HEK293 (cell line): ENCODE measurements around the gene ZNF367.
"Not testable (repeated sequence)": the region's sequence is repeated elsewhere in the genome, so short reads cannot be mapped to it uniquely, and the experiment has no call there.

Source experiments
- CTCF ChIA-PET: fragments of 350-600 bp; formaldehyde crosslinking; extraction: SDS; loops from one replicate; lab custom pipeline; 2021; ENCODE audit warnings: antibody characterized with exemption; lab: Yijun Ruan, JAX
- POLR2A ChIA-PET: fragments of 300-600 bp; formaldehyde crosslinking; extraction: SDS; loops from one replicate; lab custom pipeline; 2020; ENCODE audit warnings: antibody characterized with exemption, inconsistent platforms; lab: Yijun Ruan, JAX
- H3K27ac ChIP-seq: fragments of 200-500 bp; sonication (Bioruptor generic); 2 replicates; pipeline ENCODE4 v1.5.1; 2014; ENCODE audit warnings: low read depth, low read length, control low read depth, inconsistent platforms; ENCODE audit errors: extremely low read depth
- H3K36me3 ChIP-seq, 2 experiments: fragments of 200-500 bp in 1 of 2; sonication (Bioruptor generic) in 1 of 2; 1 replicate in 1 of 2; 2 replicates in 1 of 2; pipeline ENCODE4 v1.5.1; 2014 to 2017; ENCODE audit warnings: inconsistent platforms in 2 of 2, low read length in 2 of 2; ENCODE audit not compliant: control insufficient read depth in 2 of 2, insufficient read depth in 1 of 2
- H3K4me1 ChIP-seq: fragments of 200-500 bp; sonication (Bioruptor generic); 2 replicates; pipeline ENCODE4 v1.5.1; 2014; ENCODE audit warnings: mild to moderate bottlenecking, low read length, inconsistent platforms; ENCODE audit not compliant: control insufficient read depth, insufficient read depth
- H3K4me3 ChIP-seq: 2 replicates; pipeline ENCODE4 v1.5.1; 2011; ENCODE audit warnings: low read depth, mild to moderate bottlenecking, control low read depth, low read length, moderate library complexity
- H3K9me3 ChIP-seq: fragments of 200-500 bp; sonication (Bioruptor generic); 2 replicates; pipeline ENCODE4 v1.5.1; 2014; ENCODE audit warnings: low read depth, low read length, inconsistent platforms; ENCODE audit not compliant: control insufficient read depth, insufficient read depth
- HOXC10 ChIP-seq: sonication (generic); formaldehyde crosslinking; IDR thresholded peaks from 2 replicates; pipeline ENCODE4 v1.8.1; 2023; ENCODE audit warnings: mild to moderate bottlenecking, missing genetic modification reagents
- MZF1 ChIP-seq: fragments of 450-650 bp; formaldehyde crosslinking; IDR thresholded peaks from 2 replicates; pipeline ENCODE4 v1.5.1; 2017; ENCODE audit warnings: missing biosample characterization, missing genetic modification characterization, borderline replicate concordance
- ZEB2 ChIP-seq: fragments of 450-650 bp; formaldehyde crosslinking; IDR thresholded peaks from 2 replicates; pipeline ENCODE4 v1.5.1; 2016; ENCODE audit warnings: missing biosample characterization, missing genetic modification characterization
- ZNF132 ChIP-seq: fragments of 450-650 bp; formaldehyde crosslinking; IDR thresholded peaks from 2 replicates; pipeline ENCODE4 v1.5.1; 2017; ENCODE audit warnings: missing biosample characterization, missing genetic modification characterization, borderline replicate concordance
- ZNF140 ChIP-seq: fragments of 450-650 bp; formaldehyde crosslinking; IDR thresholded peaks from 2 replicates; pipeline ENCODE4 v1.5.1; 2016; ENCODE audit warnings: missing biosample characterization, missing genetic modification characterization
- ZNF354C ChIP-seq: fragments of 450-650 bp; formaldehyde crosslinking; IDR thresholded peaks from 2 replicates; pipeline ENCODE4 v1.5.1; 2016; ENCODE audit warnings: missing biosample characterization, missing genetic modification characterization, low read depth, borderline replicate concordance
- ZNF37A ChIP-seq: fragments of 450-650 bp; IDR thresholded peaks from 2 replicates; pipeline ENCODE4 v1.5.1; 2018; ENCODE audit warnings: missing biosample characterization, missing genetic modification characterization
- ZNF394 ChIP-seq: fragments of 450-650 bp; formaldehyde crosslinking; IDR thresholded peaks from 2 replicates; pipeline ENCODE4 v1.5.1; 2016; ENCODE audit warnings: missing biosample characterization, missing genetic modification characterization, mild to moderate bottlenecking, moderate library complexity, borderline replicate concordance
- ZNF548 ChIP-seq: fragments of 450-650 bp; formaldehyde crosslinking; IDR thresholded peaks from 2 replicates; pipeline ENCODE4 v1.5.1; 2016; ENCODE audit warnings: missing biosample characterization, missing genetic modification characterization
- ZNF585B ChIP-seq: fragments of 450-650 bp; formaldehyde crosslinking; IDR thresholded peaks from 2 replicates; pipeline ENCODE4 v1.5.1; 2016; ENCODE audit warnings: missing biosample characterization, missing genetic modification characterization
- ZNF776 ChIP-seq: fragments of 450-650 bp; formaldehyde crosslinking; IDR thresholded peaks from 2 replicates; pipeline ENCODE4 v1.5.0; 2017; ENCODE audit warnings: missing biosample characterization, missing genetic modification characterization, borderline replicate concordance
- TF ChIP-seq, protein P1 (sequence below): fragments of 450-650 bp; formaldehyde crosslinking; IDR thresholded peaks from 2 replicates; pipeline ENCODE4 v1.5.1; 2017; ENCODE audit warnings: missing biosample characterization, mild to moderate bottlenecking, missing genetic modification characterization, moderate library complexity
- TF ChIP-seq, protein P2 (sequence below): fragments of 450-650 bp; formaldehyde crosslinking; IDR thresholded peaks from 2 replicates; pipeline ENCODE4 v1.5.1; 2016; ENCODE audit warnings: missing biosample characterization, missing genetic modification characterization

ZNF367 gene

DNA sequence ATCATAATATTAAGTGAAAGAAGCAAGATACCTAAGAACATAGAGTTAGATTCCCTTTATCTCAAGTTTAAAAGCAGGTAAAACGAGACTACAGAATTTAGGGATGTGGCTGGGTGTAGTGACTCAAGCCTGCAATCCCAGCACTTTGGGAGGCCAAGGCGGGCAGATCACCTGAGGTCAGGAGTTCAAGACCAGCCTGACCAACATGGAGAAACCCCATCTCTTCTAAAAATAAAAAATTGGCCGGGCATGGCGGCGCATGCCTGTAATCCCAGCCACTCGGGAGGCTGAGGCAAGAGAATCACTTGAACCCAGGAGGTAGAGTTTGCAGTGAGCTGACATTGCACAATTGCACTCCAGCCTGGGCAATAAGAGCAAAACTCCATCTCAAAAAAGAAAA is 56.1 kb downstream of the ZNF367 start:
- not testable (repeated sequence) for H3K27ac ChIP-seq, H3K4me1 ChIP-seq, H3K4me3 ChIP-seq, H3K9me3 ChIP-seq
- ChIA-PET POLR2A (interaction anchor here (0.6 kb wide), 1 partner anchor 268 kb away, joined by 3 read pairs; no protein-coding TSS in a partner anchor), CTCF (interaction anchor here (1.0 kb wide), 1 partner anchor 12 kb away, joined by 3 read pairs; no protein-coding TSS in a partner anchor)
- peaks cover 0 to 11% of the 10 kb centered on the region in 2 experiments; a peak in 2 of 3 replicates for H3K36me3 ChIP-seq

DNA sequence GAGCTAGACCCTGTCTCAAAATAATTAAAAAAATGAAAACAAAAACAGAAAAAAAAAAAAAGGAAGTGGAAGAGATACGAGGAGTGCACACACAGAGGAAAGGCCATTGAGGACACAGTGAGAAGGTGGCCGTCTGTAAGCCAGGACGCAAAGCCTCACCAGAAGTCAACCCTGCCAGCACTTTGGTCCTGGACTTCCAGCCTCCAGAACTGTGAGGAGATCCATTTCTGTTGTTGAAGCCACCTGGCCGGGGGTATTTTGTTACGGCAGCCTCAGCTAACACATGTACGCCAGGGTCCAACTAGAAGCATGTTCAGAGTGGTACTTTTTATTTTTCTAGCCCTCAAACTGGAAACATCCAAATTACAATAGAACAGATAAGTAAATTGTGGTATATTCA is 56.5 kb downstream of the ZNF367 start:
- POLR2A ChIA-PET, result no interaction called here
- Histone ChIP-seq H3K36me3 (peaks cover 0 to 11% of the 10 kb centered on the region in 2 experiments; a peak in 2 of 3 replicates), H3K9me3 (no peaks in the 10 kb centered on the region), H3K4me1 (no peaks in the 10 kb centered on the region), H3K27ac (no peak overlapping the region), H3K4me3 (no peak overlapping the region)
- CTCF ChIA-PET, result interaction anchor here (1.0 kb wide), 1 partner anchor 11 kb away, joined by 3 read pairs; no protein-coding TSS in a partner anchor
- TF ChIP-seq ZNF354C (tag by site-specific recombination), result no peak
- no peak for TF ChIP-seq ZNF140 (tag by site-specific recombination)
- TF ChIP-seq ZNF548, result peak; percentile 61; the same call in 1 of the 2 replicates

DNA sequence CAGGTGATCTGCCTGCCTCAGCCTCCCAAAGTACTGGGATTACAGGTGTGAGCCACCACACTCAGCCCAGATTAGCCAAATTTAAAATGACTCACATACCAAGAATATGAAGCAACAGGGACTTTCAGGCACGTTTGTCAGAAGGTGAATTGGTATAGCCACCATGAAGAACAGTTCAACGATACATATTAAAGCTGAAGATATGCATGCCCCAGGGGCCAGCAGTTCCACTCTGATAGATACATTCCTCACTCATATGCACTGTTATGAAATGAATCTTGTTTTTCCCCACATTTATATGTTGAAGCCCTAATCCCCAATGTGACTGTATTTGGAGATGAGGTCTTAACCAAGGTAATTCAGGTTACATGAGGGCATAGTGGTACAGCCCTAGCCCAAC is 57.2 kb downstream of the ZNF367 start:
- ChIA-PET POLR2A (no interaction called here), CTCF (no interaction called here)
- no peak for TF ChIP-seq ZNF394
- TF ChIP-seq ZNF585B (tag by site-specific recombination), result no peak
- TF ChIP-seq HOXC10, result no peak
- TF ChIP-seq ZNF548, result no peak
- TF ChIP-seq, protein P1, sequence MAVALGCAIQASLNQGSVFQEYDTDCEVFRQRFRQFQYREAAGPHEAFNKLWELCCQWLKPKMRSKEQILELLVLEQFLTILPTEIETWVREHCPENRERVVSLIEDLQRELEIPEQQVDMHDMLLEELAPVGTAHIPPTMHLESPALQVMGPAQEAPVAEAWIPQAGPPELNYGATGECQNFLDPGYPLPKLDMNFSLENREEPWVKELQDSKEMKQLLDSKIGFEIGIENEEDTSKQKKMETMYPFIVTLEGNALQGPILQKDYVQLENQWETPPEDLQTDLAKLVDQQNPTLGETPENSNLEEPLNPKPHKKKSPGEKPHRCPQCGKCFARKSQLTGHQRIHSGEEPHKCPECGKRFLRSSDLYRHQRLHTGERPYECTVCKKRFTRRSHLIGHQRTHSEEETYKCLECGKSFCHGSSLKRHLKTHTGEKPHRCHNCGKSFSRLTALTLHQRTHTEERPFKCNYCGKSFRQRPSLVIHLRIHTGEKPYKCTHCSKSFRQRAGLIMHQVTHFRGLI (tag by site-specific recombination), result no peak
- no peak for TF ChIP-seq MZF1 (tag by site-specific recombination)
- no peak for TF ChIP-seq ZEB2
- TF ChIP-seq, protein P2, sequence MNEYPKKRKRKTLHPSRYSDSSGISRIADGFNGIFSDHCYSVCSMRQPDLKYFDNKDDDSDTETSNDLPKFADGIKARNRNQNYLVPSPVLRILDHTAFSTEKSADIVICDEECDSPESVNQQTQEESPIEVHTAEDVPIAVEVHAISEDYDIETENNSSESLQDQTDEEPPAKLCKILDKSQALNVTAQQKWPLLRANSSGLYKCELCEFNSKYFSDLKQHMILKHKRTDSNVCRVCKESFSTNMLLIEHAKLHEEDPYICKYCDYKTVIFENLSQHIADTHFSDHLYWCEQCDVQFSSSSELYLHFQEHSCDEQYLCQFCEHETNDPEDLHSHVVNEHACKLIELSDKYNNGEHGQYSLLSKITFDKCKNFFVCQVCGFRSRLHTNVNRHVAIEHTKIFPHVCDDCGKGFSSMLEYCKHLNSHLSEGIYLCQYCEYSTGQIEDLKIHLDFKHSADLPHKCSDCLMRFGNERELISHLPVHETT (tag by site-specific recombination), result no peak
- no peak for TF ChIP-seq ZNF776 (tag by site-specific recombination)
- TF ChIP-seq ZNF132, result no peak
- TF ChIP-seq ZNF37A (tag by site-specific recombination), result no peak
- no peak overlapping the region for H3K27ac ChIP-seq
- peaks cover 0 to 11% of the 10 kb centered on the region in 2 experiments; a peak in 2 of 3 replicates for H3K36me3 ChIP-seq
- no peak overlapping the region for H3K4me3 ChIP-seq
- no peaks in the 10 kb centered on the region for H3K4me1 ChIP-seq
- H3K9me3 ChIP-seq, result no peaks in the 10 kb centered on the region

DNA sequence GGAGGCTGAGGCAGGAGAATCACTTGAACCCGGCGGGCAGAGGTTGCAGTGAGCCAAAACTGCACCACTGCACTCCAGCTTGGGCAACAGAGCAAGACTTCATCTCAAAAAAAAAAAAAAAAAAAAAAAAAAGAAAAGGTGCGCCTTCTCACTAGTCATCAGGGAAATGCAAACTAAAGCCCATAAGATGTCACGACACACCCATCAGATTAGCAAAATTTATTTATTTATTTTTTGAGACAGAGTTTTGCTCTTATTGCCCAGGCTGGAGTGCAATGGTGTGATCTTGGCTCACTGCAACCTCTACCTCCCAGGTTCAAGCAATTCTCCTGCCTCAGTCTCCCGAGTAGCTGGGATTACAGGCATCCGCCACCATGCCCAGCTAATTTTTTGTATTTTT is 57.6 kb downstream of the ZNF367 start:
- H3K4me3 ChIP-seq, POLR2A ChIA-PET, CTCF ChIA-PET, H3K27ac ChIP-seq, H3K4me1 ChIP-seq, H3K9me3 ChIP-seq: not testable (repeated sequence)
- peaks cover 0 to 11% of the 10 kb centered on the region in 2 experiments; a peak in 2 of 3 replicates for H3K36me3 ChIP-seq
